HG03354 (cell line): ENCODE results near the gene ZNF423.
"Not testable (repeated sequence)": the region's sequence is repeated elsewhere in the genome, so short reads cannot be mapped to it uniquely, and the experiment has no call there.

Experiments used
- ATAC-seq: cut with Tn5 transposase; IDR thresholded peaks from one replicate; pipeline ENCODE4 v1.9.1; 2021; ENCODE audit warnings: mild to moderate bottlenecking; ENCODE audit not compliant: unreplicated experiment, poor library complexity, severe bottlenecking

The ZNF423 gene

DNA sequence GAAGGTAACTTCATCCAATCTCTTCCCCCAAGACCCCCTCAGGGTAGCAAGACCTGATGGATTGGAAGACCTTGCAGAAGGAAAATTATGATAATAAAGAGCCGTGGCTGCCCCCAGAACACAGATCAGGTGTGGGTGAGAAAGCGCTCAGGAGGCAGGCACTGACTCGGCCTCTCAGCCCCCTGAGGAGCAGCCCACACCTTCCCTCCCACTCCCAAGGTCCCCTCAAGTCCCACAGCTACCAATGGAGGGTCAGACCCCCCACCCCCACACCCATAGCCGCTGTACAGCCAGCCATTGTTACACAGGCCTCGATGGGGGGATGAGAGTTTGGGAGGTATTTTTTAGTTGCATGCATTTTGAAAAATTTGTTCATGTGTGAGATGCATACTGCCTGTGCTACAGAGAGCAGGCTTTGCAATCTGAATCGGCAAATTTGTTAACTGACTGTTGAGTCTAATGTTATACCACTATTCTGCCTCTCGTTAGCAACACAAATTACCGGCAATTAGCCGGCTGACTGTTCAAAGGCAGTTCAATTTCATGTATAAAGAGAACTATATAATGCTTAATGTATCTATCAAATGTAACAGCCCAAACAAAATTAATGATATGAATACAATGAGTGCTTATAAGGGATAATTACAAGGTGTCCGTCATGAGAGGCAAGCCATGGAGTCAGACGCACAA, 270.6 kb downstream of the ZNF423 start:
- no peak for ATAC-seq

DNA sequence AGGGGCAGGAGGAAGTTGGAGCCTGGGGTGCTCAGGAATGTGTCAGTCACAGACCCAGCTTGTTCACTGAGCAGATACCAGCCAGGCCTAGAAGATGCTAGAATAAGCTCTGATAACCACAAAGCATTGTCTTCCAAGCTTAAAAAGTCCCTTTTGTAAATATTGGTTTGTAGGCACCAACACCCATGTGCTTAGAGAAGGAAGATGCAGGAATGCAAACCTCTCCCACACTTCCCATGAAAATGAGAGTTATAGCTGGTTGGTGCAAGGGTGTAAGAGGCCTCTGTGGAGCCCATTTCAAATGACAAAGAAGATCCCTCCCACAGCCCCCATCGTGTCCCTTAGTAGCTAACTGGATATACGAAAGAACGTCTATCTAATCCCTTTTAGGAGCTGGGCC, 272.0 kb downstream of the ZNF423 start:
- no peak for ATAC-seq

DNA sequence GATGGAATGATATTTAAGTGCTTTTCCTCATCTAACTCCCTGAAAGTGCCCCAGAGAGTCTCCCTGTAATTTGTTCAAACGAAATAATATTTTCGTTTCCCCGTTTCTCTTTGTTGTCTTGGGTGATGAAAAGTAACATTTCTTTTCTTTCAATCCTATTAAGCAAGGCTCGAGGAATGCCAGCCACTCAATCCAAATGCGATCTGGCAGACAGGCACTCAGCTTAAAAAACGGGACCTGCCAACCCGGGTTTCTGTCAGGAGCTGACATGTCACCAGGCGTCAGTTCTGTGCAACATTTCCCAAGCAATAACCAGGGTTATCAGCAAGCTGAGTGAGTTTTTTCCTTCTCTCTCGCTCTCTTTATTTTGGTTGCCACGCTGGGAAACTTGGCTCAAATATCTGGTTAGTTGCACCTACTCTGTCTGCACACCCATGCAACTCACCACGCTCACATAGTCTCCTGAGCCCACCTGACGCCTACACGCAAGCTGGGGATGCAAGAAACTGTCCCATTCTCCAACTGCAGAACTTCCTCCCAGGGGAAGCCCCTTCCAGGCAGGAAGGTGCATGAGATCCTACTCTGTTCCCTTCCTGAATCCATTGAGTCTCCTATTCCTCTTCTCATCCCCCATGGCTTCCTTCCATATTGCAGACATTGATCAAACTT, 274.1 kb downstream of the ZNF423 start:
- no peak for ATAC-seq

- no peak for ATAC-seq
These were observed 275.1 kb downstream of the ZNF423 start for GRCh38 chr16:49580751-49581303.

DNA sequence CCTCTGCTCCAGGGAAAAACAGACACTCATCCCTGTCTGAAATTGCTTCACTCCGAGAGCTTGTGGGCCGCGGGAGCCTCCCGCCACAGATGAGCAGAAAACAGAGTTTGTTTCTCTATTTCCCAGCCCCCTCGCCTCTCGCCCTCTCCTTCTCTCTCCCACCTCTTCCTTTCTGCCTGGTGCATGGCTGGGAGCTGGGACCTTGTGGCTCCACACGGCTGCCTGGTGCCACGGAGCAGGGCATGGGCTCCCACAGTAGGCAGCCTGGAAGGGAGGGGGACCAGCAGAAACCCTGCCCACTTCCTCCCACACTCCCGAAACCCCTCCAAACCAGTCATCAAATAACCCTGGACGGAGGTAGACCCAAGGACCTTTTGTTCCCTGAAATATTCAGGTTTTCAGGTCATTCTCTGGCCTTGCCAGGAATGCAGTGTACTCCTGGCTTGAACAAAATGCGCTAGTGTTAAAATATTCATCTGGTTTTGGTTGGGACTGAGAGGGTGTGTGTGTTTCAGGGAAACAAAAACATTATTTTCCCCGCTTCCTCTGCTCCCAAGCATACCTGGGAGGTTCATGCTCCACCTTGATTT, 277.4 kb downstream of the ZNF423 start:
- ATAC-seq: no peak

GRCh38 chr16:49578018-49578417, 277.9 kb downstream of the ZNF423 start:
- ATAC-seq: no peak

DNA sequence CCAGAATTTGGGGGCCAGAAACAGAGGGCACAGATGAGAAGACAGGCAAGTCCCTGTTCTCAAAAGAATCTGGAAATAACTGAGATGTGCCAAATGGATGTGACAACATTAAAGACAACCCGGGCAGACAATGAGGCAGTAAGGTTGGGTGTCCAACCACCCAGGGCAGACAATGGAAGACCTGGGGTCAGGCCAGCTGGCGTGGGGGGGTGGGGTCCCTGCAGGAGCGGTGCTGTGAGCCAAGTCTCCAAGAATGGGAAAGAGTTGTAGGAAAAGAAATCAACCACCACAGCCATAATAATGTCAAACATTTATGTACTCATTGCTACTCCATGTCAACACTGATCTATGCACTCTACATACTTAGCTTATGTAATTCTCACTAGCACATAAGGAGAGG, 279.0 kb downstream of the ZNF423 start:
- no peak for ATAC-seq

DNA sequence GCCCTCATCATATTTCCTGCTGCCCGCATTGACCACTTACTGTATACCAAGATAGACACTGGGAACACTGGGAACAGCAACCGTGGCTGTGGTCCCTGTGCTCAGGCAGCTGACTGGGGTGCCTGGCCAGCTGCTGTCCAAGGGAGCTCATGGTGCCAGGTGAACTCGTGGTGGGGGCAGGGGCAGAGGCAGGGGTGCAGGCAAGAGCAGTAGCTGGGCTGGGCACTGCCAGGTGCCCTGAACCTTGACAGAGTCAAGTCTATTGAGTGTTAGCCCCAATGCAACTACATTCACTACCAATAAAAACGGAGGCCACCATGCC, 279.8 kb downstream of the ZNF423 start:
- no peak for ATAC-seq

DNA sequence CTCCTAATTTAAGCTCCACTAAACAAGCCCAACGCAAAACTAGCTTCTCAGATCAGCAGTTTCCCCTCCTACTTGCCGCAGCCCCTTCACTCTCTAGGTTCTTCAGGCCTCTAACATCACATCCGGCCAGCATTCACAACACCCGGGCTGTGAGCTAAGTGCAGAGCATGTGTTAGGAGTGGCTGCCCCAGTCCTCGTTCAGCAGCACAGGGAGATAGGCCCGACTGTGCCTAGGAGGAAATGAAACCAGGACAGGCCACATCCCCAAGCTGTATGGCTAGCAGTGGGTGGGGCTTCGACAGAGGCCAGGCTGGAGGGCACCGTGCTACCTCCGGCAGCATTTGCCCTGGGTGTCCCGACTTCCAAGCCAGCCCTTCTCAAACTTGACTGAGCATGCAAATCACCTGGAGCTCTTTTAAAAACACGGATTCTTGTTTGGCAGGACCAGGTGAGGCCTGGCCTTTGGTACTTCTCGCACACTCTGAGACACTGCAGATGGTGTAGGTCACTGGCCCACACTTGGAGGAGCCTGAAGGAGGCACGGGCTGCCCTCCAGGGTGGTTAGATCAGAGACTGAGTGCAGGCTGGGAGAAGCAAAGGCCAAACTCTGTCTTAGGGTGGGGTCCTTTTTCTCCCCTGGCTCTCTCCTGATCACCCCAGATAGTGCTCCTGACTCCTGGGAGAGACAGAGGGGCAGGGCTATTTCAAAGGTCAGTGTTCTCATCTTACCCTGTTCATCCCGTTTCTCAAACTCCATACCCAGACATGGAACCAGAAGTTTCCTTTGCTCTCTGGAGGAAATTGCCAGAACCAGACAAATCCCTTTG, 280.4 kb downstream of the ZNF423 start:
- peak; percentile 96 for ATAC-seq

DNA sequence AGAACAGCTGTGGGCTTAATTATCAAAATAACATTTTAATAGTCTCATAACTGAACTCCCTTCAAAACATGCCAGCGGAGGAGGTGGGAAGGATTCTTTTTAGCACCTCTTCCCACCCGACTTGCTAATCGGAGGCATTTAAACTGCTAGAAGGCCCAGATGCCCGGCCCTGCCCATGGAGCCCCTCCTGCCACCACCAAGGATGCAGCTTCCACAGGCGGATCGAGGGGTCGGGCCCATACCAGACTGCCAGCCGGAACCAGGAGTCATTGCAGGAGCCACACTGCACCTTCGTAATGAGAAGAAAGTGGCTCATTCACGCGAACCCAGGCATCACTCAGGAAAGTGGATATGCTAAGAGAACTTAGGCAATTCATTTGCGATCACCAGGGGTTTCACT, 281.1 kb downstream of the ZNF423 start:
- no peak for ATAC-seq

- no peak for ATAC-seq
These were observed 288.0 kb downstream of the ZNF423 start for GRCh38 chr16:49567950-49568349.

- no peak for ATAC-seq
These were observed 289.5 kb downstream of the ZNF423 start for GRCh38 chr16:49566432-49566831.

GRCh38 chr16:49564496-49565229, 291.2 kb downstream of the ZNF423 start:
- ATAC-seq: no peak

GRCh38 chr16:49563666-49564065, 292.2 kb downstream of the ZNF423 start:
- no peak for ATAC-seq

GRCh38 chr16:49562894-49563293, 293.0 kb downstream of the ZNF423 start:
- ATAC-seq: not testable (repeated sequence)

- no peak for ATAC-seq
These were observed 293.7 kb downstream of the ZNF423 start for GRCh38 chr16:49562228-49562627.

DNA sequence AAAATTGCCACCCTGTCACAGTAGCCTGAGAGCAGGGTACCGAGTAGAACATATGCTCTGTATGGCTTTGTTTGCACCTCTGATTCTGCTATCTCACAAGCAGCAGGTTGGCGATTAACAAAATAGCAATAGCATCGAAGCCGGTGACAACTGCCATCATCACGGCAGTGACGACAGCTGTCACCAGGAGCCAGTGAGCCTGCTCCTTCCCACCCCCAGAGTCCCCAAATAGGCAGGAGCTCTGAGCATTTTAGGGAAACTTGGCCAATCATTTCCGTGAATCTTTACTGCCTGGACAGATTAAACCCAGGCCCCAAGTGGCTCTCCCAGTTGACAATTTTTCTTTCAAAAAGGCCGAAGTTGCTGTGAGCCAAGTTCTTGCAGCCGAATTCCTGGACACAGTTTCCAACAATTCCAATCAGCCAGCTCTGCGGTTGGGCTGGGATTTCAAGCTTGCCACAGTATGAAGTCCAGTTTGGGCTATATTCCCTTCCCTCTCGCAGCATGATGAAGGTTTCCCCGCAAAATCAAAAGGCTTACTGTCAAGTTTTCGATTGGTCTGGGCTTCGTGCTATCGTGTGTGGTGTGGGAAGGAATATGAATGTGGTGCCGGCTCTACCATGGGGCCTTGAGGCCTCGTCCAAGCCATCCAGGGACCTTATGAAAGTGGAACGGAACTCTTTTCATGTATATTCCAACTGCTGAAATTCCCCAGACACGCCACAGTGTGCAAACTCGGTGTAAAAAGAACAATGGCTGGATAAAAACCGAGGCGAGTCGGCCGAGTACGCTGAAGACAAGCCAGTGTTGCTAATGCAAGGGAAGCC, 295.7 kb downstream of the ZNF423 start:
- no peak for ATAC-seq

DNA sequence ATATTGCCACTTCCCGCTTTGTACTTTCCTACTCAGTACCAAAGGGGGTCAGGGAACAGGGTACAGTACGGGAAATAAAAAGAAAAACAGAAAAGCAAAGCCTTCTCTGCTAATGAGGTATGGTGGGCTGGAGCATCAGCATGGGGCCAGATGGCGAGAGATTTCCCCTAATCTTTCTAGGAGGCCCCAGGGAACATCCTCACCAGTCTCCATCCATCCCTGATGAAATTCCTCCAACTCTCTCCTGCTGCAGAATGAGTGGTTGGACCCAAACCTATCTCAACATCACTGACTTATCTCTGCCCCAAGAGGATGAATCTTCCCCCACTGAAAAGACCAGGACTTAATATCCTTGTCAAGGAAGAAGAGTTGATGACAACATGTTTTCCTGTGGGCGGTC, 296.7 kb downstream of the ZNF423 start:
- ATAC-seq: no peak

- ATAC-seq: no peak
These were observed 297.5 kb downstream of the ZNF423 start for GRCh38 chr16:49558451-49558850.
